Stomach (tissue), 4 donors: ENCODE results near the gene TEAD1.

ENCODE experiments used
- POLR2A ChIP-seq, 4 donors: fragments of 450-650 bp; IDR thresholded peaks; one replicate each; pipeline ENCODE4 v1.6.1; 2016; ENCODE audit warnings: antibody characterized with exemption in 4 of 4, control low read depth in 2 of 4, mild to moderate bottlenecking in 1 of 4, moderate library complexity in 1 of 4
- POLR2AphosphoS5 ChIP-seq, 3 donors: sonication (generic); formaldehyde crosslinking; IDR thresholded peaks; one replicate each; pipeline ENCODE4 v1.6.1; 2016; ENCODE audit warnings: antibody characterized with exemption in 3 of 3
- TF ChIP-seq, protein P1 (sequence below), 7 experiments: fragments of 450-650 bp in 4 of 7; fragments of 200-600 bp in 3 of 7; sonication (generic) in 3 of 7; IDR thresholded peaks; one replicate each; pipeline ENCODE4 v1.5.1; 2016 to 2019; ENCODE audit warnings: antibody characterized with exemption in 7 of 7, control low read depth in 2 of 7, mild to moderate bottlenecking in 1 of 7

GRCh38 chr11:12815129-12815480, 140.9 kb downstream of the TEAD1 start:
- TF ChIP-seq, protein P1, sequence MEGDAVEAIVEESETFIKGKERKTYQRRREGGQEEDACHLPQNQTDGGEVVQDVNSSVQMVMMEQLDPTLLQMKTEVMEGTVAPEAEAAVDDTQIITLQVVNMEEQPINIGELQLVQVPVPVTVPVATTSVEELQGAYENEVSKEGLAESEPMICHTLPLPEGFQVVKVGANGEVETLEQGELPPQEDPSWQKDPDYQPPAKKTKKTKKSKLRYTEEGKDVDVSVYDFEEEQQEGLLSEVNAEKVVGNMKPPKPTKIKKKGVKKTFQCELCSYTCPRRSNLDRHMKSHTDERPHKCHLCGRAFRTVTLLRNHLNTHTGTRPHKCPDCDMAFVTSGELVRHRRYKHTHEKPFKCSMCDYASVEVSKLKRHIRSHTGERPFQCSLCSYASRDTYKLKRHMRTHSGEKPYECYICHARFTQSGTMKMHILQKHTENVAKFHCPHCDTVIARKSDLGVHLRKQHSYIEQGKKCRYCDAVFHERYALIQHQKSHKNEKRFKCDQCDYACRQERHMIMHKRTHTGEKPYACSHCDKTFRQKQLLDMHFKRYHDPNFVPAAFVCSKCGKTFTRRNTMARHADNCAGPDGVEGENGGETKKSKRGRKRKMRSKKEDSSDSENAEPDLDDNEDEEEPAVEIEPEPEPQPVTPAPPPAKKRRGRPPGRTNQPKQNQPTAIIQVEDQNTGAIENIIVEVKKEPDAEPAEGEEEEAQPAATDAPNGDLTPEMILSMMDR (IDR thresholded peaks at IDR 0.05), result no peak
- TF ChIP-seq POLR2A (IDR thresholded peaks at IDR 0.05) (no peak), POLR2AphosphoS5 (IDR thresholded peaks at IDR 0.05) (no peak)
